ENCODE data around the gene SERPINA3.
"Not testable (repeated sequence)": the region's sequence is repeated elsewhere in the genome, so short reads cannot be mapped to it uniquely, and the experiment has no call there.

SERPINA3 gene

DNA sequence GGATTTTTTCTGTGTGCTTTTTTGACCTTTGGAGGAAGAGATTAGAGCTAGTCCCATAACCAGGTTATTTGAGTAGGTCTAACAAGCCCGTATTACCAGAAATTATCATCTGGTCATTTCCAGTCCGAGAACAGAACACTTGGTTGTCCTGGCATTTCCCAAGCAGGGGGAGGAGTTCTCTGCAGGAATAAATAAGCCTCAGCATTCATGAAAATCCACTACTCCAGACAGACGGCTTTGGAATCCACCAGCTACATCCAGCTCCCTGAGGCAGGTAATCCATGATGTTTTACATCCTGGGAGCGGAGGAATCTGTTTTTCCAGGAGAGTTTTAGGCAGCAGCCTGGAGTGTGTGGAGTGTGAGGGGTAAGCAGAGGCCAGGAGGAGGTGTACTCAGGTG lies at the start of gene SERPINA3:
TSS of gene SERPINA3 (plus strand) at position 218 of the 400 bp plus-strand sequence. CDS start 2,051 bp downstream, outside the sequence.
- no peak for DNase-seq (ENCODE audit: low spot score)

DNA sequence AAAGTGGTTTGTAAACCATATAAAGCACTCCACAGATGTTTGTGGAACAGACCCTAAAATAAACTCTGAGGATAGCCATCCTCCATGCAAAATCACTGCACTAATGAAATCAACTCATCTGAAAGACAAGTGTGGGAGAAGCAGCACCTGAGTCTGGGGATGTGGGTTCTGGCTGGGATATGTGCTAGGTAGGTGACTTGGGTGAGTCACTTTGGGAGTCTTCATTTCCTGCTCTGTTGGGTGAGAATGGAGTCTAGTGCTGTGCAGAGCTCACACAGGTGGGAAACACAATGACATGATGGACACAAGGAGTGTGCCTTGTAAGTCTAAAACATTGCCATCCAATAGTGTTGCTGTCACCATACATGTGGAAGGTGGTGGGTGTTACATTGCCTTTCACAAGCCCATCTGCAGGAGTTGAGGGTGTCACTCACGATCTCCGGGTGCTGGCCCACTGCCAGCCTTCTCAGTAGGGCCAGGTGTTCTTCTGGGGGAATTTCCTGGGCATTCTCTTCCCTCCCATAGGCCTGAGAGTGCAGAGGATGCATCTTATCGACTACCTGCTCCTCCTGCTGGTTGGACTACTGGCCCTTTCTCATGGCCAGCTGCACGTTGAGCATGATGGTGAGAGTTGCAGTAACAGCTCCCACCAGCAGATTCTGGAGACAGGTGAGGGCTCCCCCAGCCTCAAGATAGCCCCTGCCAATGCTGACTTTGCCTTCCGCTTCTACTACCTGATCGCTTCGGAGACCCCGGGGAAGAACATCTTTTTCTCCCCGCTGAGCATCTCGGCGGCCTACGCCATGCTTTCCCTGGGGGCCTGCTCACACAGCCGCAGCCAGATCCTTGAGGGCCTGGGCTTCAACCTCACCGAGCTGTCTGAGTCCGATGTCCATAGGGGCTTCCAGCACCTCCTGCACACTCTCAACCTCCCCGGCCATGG lies 49.0 kb upstream of the SERPINA3 start:
- DNase-seq (ENCODE audit: low spot score), result no peak

DNA sequence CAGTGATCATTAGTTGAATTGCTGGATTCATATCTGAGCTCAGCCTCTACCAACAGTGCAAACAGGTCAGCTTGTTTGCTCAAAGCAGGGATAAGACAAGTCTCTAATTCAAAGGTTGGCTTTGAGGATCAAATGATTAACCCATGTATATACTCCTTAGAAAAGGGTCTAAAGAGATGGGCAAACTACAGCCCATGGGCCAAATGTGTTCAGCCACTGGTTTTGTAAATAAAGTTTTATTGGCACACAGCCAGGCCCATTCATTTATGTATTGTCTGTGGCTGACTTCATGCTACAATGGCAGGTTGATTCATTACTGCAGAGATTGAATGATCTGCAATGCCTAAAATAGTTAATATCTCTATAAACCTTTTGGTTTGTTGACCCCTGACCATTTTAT lies 47.8 kb upstream of the SERPINA3 start:
- no peak for DNase-seq (ENCODE audit: low spot score)

DNA sequence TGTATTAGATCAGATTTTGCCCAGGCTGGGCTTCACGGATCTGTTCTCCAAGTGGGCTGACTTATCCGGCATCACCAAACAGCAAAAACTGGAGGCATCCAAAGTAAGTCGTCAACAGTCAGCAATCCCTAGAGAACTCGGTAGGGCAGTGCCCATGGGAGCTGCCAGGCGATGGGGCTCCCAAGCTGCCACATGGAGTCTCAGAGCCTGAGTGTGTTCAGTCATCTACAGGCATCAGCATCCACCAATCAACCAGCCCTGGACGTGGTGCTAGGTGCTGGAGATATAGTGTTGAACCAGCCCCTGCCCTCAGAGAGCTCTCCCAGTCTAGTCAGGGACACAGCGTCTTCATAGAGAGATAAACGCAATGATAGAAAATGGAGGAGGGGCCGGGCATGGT lies 44.0 kb upstream of the SERPINA3 start:
- DNase-seq (ENCODE audit: low spot score), result no peak

DNA sequence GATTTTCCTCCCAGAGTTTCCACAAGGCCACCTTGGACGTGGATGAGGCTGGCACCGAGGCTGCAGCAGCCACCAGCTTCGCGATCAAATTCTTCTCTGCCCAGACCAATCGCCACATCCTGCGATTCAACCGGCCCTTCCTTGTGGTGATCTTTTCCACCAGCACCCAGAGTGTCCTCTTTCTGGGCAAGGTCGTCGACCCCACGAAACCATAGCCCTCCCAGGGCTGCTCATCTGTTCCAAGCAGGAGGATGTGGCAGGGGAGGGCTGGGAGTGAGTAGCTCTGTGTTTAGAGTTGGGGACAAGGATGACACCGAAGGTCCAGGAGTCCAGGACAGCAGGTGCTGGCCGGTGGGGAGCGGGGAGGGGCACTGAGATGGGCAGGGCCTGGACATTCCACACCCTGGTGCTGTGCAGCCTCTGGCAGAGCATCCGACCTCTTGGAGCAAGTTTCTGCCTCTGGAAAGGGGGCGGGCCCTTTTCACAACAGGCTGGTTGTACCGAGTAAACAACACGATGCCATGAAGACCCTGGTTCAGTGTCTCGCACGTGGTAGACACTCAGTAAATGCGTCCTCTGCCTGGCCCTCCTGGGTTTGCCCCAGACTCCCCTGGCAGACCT lies 42.7 kb upstream of the SERPINA3 start:
- DNase-seq (ENCODE audit: low spot score), result no peak

DNA sequence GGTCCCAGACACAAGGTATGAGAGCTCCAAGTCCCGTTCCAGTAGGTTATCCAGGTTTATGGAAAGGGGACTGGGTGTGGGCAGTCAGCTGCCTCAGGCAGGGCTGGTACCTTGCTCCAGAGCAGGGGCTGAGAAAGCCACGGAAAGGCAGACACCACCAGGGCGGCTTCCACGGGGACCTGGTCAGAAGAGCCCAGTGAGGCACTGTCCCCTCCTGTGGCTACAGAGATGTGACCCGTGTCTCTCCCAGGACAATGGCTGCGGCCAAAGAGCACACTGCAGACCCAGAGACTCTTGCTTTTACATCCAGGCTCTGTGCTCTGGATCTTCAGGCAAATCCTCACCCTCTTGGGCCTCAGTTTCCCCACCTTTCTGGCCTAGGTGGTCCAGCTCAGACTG lies 42.2 kb upstream of the SERPINA3 start:
- no peak for DNase-seq (ENCODE audit: low spot score)

DNA sequence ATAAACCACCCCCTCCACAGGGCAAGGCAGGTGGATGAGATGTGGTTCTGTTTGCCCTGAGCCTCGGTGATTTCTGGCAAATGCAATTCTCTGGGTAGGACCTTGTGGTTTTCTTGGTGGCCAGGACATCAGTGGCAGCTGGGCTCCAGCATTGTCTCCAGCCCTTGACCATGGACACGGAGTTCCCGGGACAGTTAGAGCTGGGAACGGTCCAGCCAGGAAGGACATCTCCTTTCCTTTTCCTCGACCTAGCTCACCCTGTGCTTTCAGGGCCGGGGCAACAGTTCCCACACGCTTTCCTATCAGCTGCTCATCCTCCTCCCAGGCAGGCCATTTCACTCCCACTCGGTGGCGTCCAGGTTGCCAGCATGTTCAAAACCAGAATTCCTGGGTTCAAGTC lies 41.8 kb upstream of the SERPINA3 start:
- no peak for DNase-seq (ENCODE audit: low spot score)

DNA sequence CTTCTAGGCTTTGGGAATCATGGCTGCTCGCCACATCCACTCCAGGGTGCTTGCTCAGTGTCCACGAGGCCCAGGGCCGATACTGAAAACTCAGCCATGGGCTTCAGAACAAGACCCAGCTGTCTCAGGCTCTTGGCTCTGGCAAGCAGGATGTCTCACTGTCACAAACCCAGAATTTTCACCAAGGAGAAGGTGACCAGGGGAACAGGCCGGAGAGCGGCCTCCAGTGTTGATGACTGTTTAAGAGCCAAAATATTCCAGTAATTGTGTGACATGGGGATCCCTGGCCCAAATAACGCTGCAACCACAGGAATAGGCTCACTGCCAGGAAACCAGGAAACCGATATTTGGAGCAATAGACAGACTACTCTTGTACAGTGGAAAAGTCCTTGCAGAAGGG lies 40.8 kb upstream of the SERPINA3 start:
- no peak for DNase-seq (ENCODE audit: low spot score)

DNA sequence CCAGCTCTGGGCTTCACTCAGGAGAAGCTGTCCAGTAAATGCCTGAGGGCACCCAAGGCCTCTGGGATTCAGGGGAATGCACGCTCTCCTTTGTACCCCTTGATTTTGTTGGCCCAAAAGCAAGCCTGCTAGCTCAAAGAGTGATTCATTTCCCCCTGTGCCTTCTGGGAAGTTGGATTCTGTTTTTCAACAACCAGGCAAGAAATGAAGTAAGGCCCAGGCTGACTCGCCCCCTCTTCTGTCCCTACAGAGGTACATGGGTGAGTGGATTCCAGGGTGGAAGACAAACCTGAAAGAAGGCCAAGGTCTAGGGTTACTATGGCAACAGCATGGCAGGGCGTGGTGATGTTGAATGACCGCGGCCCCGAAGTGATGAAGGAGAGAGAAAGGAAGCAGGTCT lies 40.2 kb upstream of the SERPINA3 start:
- no peak for DNase-seq (ENCODE audit: low spot score)

DNA sequence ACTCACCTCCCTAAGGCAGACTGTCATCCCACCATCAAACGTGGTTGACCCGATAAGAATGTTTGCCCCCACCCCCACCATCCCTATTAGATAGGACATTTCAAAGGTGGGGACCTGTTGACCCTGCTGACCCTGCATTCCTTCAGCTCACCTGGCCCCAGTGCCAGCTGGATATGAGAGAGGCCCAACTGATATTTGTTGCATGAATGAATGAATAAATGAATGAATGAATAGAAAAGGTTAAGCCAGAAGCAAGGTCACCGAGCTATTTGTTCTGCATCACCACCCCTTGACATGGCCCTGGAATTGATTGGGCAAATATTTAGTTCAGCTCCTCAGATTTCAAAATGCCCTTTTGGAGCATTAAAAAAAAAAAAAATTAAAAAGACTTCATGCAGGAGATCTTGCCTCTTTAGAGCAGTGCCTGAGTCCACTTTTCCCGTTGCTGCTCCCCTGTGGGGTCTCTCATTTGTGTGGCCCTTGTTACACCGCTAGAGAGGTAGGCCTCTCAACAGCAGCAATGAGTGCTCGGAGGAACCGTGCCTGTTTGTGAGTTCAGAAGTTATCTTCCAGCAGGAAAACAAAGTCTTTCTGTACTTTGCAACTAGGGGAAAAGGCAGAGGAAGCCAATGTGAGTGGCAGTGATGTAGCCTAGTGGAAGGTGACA lies 39.4 kb upstream of the SERPINA3 start:
- DNase-seq (ENCODE audit: low spot score), result no peak

DNA sequence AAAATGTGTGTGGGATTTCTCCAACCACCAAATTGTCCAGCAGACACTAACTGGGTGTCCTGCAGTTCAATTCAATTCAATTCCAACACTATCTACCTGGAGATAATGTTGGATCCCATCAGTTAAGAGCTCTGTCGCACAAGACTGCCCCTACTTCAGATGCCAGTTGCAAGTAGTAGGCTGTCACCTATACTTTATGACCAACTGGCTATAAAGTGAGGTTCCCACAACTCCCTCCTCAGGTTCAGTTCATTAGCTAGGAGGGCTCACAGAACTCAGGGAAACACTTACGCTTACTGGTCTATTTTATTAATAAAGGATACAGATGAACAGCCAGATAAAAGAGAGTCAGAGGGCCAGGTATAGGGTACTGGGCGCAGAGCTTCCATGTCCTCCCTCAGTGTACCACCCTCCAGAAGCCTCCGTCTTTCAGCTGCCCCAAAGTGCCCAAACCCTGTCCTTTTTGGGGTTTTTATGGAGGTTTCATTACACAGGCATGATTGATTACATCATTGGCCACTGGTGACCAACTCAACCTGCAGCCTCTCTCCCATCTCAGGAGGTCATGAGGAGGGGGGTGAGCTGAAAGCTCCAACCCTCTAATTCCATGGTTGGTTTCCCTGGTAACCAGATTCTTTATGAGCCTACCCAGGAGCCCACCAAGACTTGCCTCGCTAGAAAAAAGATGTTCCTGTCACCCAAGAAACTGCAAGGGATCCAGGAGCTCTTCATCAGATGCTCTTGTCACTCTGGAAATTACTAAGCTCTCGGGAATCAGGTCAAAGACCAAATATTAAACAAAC lies 38.5 kb upstream of the SERPINA3 start:
- DNase-seq (ENCODE audit: low spot score), result no peak

DNA sequence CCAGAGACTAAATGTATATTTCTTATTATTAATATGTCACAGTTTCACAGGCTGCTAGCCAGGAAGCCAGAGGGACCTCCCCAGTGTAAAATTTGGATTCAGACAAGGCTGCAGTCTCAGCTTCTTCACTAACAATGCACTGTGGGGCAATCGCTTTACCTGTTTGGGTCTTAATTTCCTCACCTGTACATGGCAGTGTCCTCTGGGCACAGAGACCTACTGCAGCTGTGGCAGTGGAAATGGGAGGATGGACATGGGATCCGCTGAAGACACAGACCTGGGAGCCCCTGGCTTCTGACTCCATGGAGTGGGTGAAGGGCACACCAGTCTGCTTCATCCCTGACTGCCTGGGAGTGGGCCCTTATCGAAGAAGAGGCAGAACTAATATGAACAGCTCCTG lies 37.9 kb upstream of the SERPINA3 start:
- DNase-seq (ENCODE audit: low spot score), result no peak

DNA sequence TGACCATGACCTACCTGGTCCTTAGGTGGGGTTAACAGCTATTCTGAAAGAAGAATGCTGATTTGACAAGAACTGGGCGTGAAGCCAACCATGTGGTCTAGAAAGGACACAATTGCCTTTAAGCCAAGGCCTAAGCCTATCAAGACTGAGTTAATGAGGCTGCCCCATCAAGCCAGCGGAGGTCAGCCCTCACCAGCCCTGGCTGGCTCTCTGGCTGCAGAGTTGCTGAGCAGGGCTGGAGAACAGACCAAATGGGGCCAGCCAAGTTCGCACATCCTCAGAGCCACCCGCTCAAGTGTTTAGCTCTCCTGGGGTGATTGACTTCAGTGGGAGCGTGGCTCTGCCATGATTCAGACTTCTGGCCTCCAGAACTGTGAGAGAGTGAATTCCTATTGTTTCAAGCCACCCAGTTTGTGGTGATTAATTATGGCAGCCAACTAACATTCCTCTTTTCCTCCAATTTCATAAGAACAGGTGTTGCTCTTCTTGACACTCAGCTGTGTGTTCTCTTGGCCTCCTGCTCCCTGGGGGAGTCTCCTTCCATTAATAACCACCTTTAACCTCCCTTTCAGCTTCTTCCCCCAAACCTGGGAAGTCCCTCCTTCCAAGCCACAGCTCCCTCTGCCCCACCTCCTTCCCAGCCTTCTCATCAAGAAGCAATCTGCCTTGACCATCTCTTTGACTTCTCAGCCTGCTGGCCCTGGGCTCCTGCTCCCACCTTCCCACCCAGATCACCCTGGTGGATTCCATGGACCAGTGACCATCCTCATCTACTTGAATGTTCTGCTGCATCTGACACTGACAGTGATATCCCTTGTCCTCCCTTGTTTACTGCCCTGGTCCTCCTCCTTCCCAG lies 36.2 kb upstream of the SERPINA3 start:
- DNase-seq (ENCODE audit: low spot score), result no peak

DNA sequence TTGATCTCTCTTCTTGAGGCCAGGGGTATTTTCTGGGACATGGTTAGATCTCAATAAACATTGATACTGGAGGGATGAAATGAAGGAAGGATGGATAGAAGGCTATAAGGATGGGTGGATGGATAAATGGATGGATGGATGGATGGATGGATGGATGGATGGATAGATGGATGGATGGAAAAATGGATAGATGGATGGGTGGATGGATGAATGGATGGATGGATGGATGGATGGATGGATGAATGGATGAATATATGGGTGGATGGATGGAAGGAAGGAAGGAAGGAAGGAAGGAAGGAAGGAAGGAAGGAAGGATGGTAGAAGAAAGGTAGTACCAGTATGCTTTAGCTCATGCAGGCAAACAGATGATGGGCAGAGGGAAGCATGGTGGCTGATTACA lies 34.7 kb upstream of the SERPINA3 start:
- DNase-seq (ENCODE audit: low spot score), result not testable (repeated sequence)

DNA sequence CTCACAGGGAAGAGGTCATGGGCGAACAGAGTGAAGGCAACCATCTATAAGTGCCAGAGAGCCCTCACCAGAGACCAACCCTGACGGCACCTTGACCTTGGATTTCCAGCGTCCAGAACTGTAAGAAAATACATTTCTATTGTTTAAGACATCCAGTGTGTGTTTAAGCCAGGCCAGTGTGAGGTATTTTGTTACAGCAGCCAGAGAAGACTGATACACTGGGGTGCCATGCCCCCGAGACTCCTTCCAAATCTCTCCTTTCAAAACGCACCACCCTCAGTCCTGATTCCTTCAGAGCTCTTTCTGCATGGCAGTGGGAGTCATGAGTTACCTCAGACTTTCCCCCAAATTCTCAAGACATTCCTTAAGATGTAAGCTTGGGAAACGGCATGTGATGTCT lies 33.5 kb upstream of the SERPINA3 start:
- no peak for DNase-seq (ENCODE audit: low spot score)

DNA sequence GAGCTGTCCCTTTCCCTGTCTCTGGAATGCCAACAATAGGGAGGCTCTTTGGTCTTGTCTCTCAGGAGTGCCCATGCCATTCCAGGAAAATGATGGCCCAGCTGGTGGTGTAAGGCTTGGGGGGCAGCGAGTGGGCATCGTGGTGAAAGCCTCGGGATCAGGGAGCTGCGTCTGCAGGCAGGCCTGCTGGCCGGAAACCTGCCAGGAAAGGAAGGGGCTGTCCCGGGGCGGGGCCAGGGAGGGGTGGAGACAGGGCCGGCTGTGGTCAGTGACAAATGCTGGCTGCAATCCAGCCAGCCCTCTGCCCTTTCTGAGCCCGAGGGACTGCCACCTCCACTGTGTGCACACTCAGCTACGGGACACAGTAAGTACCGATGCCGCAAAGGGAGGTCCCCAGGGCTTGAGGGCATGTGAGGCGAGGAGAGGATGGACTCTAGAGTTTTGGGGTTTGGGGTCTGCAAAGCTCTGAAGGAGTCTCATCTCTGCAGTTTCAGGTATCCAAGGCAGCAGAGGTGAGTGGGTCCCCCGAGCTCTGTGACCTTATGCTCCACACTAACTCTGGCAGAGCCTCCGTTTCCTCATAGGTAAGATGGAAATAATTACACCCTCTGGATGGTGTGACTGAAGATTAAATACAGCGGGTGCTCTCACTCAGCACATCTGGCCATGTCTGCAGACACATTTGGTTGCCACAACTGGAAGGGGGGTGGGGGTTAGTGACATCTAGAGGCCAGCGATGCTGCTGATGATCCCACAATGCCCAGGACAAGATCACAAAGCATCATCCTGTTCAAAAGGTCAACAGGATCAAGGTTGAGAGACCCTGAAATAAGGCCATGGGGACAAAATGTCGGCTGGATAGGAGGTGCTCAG lies 30.8 kb upstream of the SERPINA3 start, which contains the start of gene SERPINA5:
TSS of gene SERPINA5 (plus strand) at position 300 of the 873 bp plus-strand sequence. CDS start 5,937 bp downstream, outside the sequence.
- DNase-seq (ENCODE audit: low spot score), result no peak

DNA sequence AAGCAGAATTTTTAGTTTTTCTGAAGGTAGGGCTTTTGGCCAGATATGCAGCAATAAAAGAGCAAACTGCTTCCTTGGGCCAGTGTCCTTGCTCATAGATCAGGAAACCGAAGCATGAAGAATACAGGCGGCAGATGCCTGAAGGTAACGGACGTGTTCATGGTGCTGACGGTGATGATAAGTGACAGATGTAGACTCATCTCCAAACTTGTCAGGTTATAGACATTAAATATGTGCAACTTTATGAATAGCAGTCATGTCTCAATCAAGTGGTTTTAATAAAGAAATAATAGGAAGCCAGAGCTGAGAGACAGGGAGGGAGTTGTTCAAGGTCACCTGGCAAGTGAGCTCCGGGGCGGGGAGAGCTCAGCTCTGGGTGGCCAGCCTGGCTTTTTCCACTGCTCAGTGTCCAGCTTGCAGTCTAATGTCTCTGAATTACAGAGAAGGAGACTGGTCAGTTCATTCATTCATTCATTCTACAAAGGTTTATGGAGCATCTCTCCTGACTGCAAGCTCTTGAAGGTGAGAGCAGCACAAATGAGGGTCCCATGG lies 29.9 kb upstream of the SERPINA3 start:
- no peak for DNase-seq (ENCODE audit: low spot score)

DNA sequence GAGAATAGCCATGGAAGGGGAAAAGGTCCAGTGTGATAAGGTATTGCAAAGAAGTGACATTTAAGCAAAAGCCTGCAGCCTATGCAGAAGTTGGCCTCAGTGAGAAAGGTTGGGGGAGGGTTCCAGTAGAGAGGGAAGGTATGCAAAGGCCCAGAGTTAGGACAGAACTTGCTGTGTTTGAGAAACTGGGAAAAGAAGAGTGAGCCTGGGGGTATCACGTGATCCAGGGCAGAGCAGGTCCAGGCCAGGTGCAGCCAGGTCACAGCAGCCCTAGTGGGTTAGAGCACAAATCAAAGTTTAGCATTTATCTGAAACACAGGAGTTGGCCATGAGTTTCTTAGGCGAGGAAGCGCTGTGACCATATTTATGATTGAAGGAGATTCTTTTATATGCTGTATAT lies 29.3 kb upstream of the SERPINA3 start:
- no peak for DNase-seq (ENCODE audit: low spot score)

DNA sequence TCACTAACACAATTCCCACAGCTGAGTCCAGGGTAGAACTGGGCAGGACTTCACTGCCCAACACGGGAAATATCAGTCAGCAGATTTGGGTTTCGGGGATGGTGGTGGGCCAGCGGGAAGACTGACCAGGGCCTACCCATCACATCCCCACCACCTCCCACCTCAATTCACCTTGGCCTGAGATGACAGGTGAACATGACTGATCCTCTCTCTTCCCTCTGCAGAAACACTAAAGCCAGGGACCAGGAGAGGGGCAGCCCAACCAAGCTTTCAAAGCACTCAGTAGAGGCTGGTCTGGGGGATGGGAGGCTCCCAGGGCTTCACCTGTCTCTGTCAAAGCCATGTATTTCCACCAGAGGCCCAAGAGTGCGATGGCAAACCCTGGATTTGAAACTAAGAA lies 28.6 kb upstream of the SERPINA3 start:
- no peak for DNase-seq (ENCODE audit: low spot score)

Measured in CD4-positive, alpha-beta T cell treated with Interleukin-2 at 100 ng/mL for 4 hours (primary cell).